ENCODE results near the gene ESYT3.

DNA sequence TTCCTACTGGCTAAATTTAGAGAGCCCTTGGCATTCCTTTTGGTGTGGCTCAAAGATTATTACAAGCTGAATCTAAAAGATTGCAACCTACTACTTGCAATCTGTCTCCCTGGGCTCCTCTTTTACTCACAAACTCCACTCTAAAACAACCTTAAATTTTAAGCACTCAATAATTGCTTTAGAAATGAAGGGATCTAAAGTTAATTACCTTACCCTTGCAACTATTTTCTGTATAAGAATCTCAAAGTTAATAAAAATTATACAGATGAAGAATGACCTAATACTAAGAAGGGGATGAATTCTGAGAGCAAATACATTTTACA lies 60.2 kb downstream of the ESYT3 start:
- TF ChIP-seq CTCF (conservative IDR thresholded peaks at IDR 0.05 in 1 of 2, IDR thresholded peaks at IDR 0.05 in 1 of 2; ENCODE audit: extremely low read depth in 1 of 2, insufficient read depth in 1 of 2, low read depth in 1 of 2, low read length in 2 of 2) (no peak), EZH2 (IDR thresholded peaks at IDR 0.05; ENCODE audit: borderline replicate concordance, low read length) (no peak)
